Lung (tissue), 12 donors: ENCODE results near the gene POLR1G. TPM values are rescaled to one million over a fixed set of nuclear protein-coding genes. Genes with fewer than 3 reads are reported as not detected.

Source experiments
- ATAC-seq: fragments of 200-7000 bp; cut with Tn5 transposase; one replicate; pipeline ENCODE4 v1.9.1; 2020; ENCODE audit warnings: moderate number of reproducible peaks; ENCODE audit not compliant: insufficient read depth, low FRiP score
- DNase-seq, 3 donors: peaks; one replicate each; pipeline ENCODE4 v3.0.0-alpha.2; 2013 to 2017
- H3K27ac ChIP-seq, 2 donors: one replicate each; pipeline ENCODE4 v1.5.1; 2013; ENCODE audit warnings: mild to moderate bottlenecking in 2 of 2, moderate library complexity in 2 of 2, control low read depth in 1 of 2, inconsistent platforms in 1 of 2, low read depth in 1 of 2, low read length in 1 of 2
- H3K27me3 ChIP-seq, 3 donors: one replicate each; pipeline ENCODE4 v1.5.1; 2013; ENCODE audit warnings: low read length in 2 of 3; ENCODE audit not compliant: control insufficient read depth in 3 of 3, insufficient read depth in 3 of 3
- H3K36me3 ChIP-seq, 4 donors: one replicate each; pipeline ENCODE4 v1.5.1; 2013; ENCODE audit warnings: low read length in 4 of 4, mild to moderate bottlenecking in 1 of 4, moderate library complexity in 1 of 4; ENCODE audit not compliant: control insufficient read depth in 4 of 4, insufficient read depth in 4 of 4
- H3K4me1 ChIP-seq, 5 donors: one replicate each; pipeline ENCODE4 v1.5.1; 2013; ENCODE audit warnings: low read length in 5 of 5, mild to moderate bottlenecking in 2 of 5, moderate library complexity in 1 of 5; ENCODE audit not compliant: control insufficient read depth in 5 of 5, insufficient read depth in 5 of 5
- H3K4me3 ChIP-seq: one replicate; pipeline ENCODE4 v1.5.1; 2013; ENCODE audit warnings: mild to moderate bottlenecking, control low read depth, moderate library complexity
- H3K9ac ChIP-seq, 2 donors: one replicate each; pipeline ENCODE4 v1.5.1; 2013; ENCODE audit warnings: low read length in 2 of 2, control low read depth in 1 of 2; ENCODE audit not compliant: insufficient read depth in 1 of 2
- H3K9me3 ChIP-seq, 4 donors: one replicate each; pipeline ENCODE4 v1.5.1; 2013; ENCODE audit warnings: low read length in 3 of 4, mild to moderate bottlenecking in 1 of 4, moderate library complexity in 1 of 4; ENCODE audit not compliant: control insufficient read depth in 4 of 4, insufficient read depth in 3 of 4
- CTCF ChIP-seq: IDR thresholded peaks from 2 replicates; pipeline ENCODE4 v1.5.1; 2012; ENCODE audit warnings: mild to moderate bottlenecking; ENCODE audit errors: control extremely low read depth, extremely low read depth
- WGBS, 2 donors: extraction: QIAGEN DNeasy Blood & Tissue Kit; methylation state at CpG; one replicate each; pipeline ENCODE4 v1.1.7; 2013; 5-methylcytosine and 5-hydroxymethylcytosine counted together
- polyA plus RNA-seq, 2 donors: library from polyadenylated mRNA; stranded (reverse); fragments of 200-250 nt; gene quantifications; one replicate each; pipeline ENCODE4 v1.2.1, GENCODE V29; 2013
- total RNA-seq, 2 donors: library from RNA; depleted of rRNA in 1 of 2; stranded (reverse); fragments of >200 nt in 1 of 2; gene quantifications; one replicate each; pipeline ENCODE4 v1.2.1, GENCODE V29; 2014 to 2021
- donor health status: control.
- donor health status: control.
- donor health status: Bipolar disorder and iron deficiency.
- donor health status: healthy.
- donor health status: DM: yes; HTN: yes; CAD: no.

POLR1G gene
- total and polyA plus RNA-seq, 4 donors = 3.6 to 8.3 (median 5.9) TPM

GRCh38 chr19:45423033-45423588 lies 16.7 kb downstream of the POLR1G start:
- Histone ChIP-seq H3K27me3 (no peaks in the 10 kb centered on the region), H3K9me3 (no peaks in the 10 kb centered on the region), H3K9ac (peak overlapping the region; percentile 4 to 34), H3K4me3 (peak overlapping the region; percentile 77), H3K4me1 (peaks cover 0 to 14% (median 3%) of the 10 kb centered on the region in 5 donors), H3K27ac (peak overlapping the region; percentile 97), H3K36me3 (peaks cover 2 to 21% (median 8%) of the 10 kb centered on the region in 4 donors)
- no peak for ATAC-seq
- no peak for TF ChIP-seq CTCF
- whole genome bisulfite sequencing, 2 donors = 15 to 20% methylated on average over 19 to 20 of the region's 20 CpGs
- DNase-seq = no peak

- DNase-seq (peak; percentile 93 to 95 (median 94)), ATAC-seq (peak; percentile 85)
- Histone ChIP-seq H3K9me3 (no peaks in the 10 kb centered on the region), H3K9ac (peak within 1 kb of the TSS; percentile 16 to 63), H3K4me1 (peaks cover 0 to 17% (median 5%) of the 10 kb centered on the region in 5 donors), H3K36me3 (peaks cover 2 to 20% (median 8%) of the 10 kb centered on the region in 4 donors), H3K4me3 (peak within 1 kb of the TSS; percentile 77), H3K27ac (peak within 1 kb of the TSS; percentile 97), H3K27me3 (no peaks in the 10 kb centered on the region)
- 0 to 1% methylated on average over 37 of the region's 37 CpGs for WGBS, 2 donors
- TF ChIP-seq CTCF = no peak
Measured at GRCh38 chr19:45423589-45424190, 17.2 kb downstream of the POLR1G start, which contains the start of gene ERCC1. Gene ERCC1, minus strand, starts transcription at chr19:45423917. Its CDS starts 543 bp downstream, at chr19:45423374.

GRCh38 chr19:45424191-45425058 lies 18.0 kb downstream of the POLR1G start:
- peak overlapping the region; percentile 97 for H3K27ac ChIP-seq
- DNase-seq = peak; percentile 37 to 62 (median 52)
- peaks cover 0 to 17% (median 5%) of the 10 kb centered on the region in 5 donors for H3K4me1 ChIP-seq
- peaks cover 0 to 14% (median 8%) of the 10 kb centered on the region in 4 donors for H3K36me3 ChIP-seq
- ATAC-seq = peak; percentile 60
- no peaks in the 10 kb centered on the region for H3K9me3 ChIP-seq
- WGBS, 2 donors = 13 to 15% methylated on average over 23 to 24 of the region's 24 CpGs
- H3K27me3 ChIP-seq = no peaks in the 10 kb centered on the region
- peak overlapping the region; percentile 16 to 63 for H3K9ac ChIP-seq
- peak overlapping the region; percentile 77 for H3K4me3 ChIP-seq
- no peak for TF ChIP-seq CTCF
